HepG2 (cell line): Measurements from ENCODE around the gene PLCL1. TPM values are rescaled to one million over a fixed set of nuclear protein-coding genes. Genes with fewer than 3 reads are reported as not detected.

Source experiments
- ATAC-seq: fragments of 200-7000 bp; cut with Tn5 transposase; 3 replicates; pipeline ENCODE4 v1.9.1; 2020; ENCODE audit warnings: mild to moderate bottlenecking, moderate library complexity
- BruUV-seq: library from RNA; stranded (reverse); fragments of 400-500 nt; replicated peaks from 2 replicates; lab custom pipeline; 2021; lab: Mats Ljungman, UMichigan
- CTCF ChIA-PET: fragments of 300-600 bp; formaldehyde crosslinking; extraction: SDS; loops from one replicate; lab custom pipeline; 2021; ENCODE audit warnings: low total read pairs, inconsistent platforms, low intra/inter-chr PET ratio; lab: Yijun Ruan, JAX
- POLR2A ChIA-PET: fragments of 350-600 bp; sonication (Branson Sonifier 250); formaldehyde crosslinking; loops from one replicate; lab custom pipeline; 2020; ENCODE audit warnings: antibody characterized with exemption, inconsistent platforms; lab: Yijun Ruan, JAX
- DNase-seq: peaks from one replicate; pipeline ENCODE4 v3.0.0-alpha.2; 2015; ENCODE audit warnings: low spot score
- FAIRE-seq: peaks from 3 replicates; lab custom pipeline; 2011; peaks lifted over from hg19 to GRCh38; lab: Jason Lieb, UNC
- H2AFZ ChIP-seq: one replicate; pipeline ENCODE4 v1.6.1; 2011; ENCODE audit warnings: low read length, inconsistent platforms
- H3K27ac ChIP-seq: fragments of 300-600 bp; 3 replicates; pipeline ENCODE4 v1.8.0; 2011; ENCODE audit warnings: mixed run types, mild to moderate bottlenecking, mixed read lengths, low read length, inconsistent platforms; ENCODE audit not compliant: insufficient read depth; ENCODE audit errors: extremely low read length
- H3K27me3 ChIP-seq, 2 experiments: fragments of 200-600 bp in 1 of 2; 2 replicates in 1 of 2; 3 replicates in 1 of 2; pipeline versions ENCODE4 v1.6.0 to v1.8.0; 2011; ENCODE audit warnings: low read length in 2 of 2, mild to moderate bottlenecking in 2 of 2, moderate library complexity in 2 of 2, inconsistent platforms in 1 of 2; ENCODE audit not compliant: insufficient read depth in 2 of 2, control insufficient read depth in 1 of 2
- H3K36me3 ChIP-seq, 2 experiments: fragments of 200-600 bp in 1 of 2; replicated peaks in 1 of 2; 2 replicates in 1 of 2; 3 replicates in 1 of 2; pipeline versions ENCODE4 v1.5.1 to v1.8.0; 2011; ENCODE audit warnings: low read length in 2 of 2, inconsistent platforms in 1 of 2; ENCODE audit not compliant: insufficient read depth in 2 of 2, control insufficient read depth in 1 of 2
- H3K4me1 ChIP-seq: 2 replicates; pipeline ENCODE4 v1.5.1; 2012; ENCODE audit warnings: low read length, inconsistent platforms; ENCODE audit not compliant: insufficient read depth
- H3K4me2 ChIP-seq: 2 replicates; pipeline ENCODE4 v1.6.0; 2011; ENCODE audit warnings: low read depth, low read length, inconsistent platforms
- H3K4me3 ChIP-seq, 3 experiments: fragments of 200-600 bp in 1 of 3; sonication (generic), shearing (Covaris generic) in 1 of 3; replicated peaks in 1 of 3; 2 replicates each; pipeline ENCODE4 v1.5.1; 2011 to 2016; ENCODE audit warnings: low read length in 3 of 3, inconsistent platforms in 2 of 3, low read depth in 2 of 3, mild to moderate bottlenecking in 2 of 3, control low read depth in 1 of 3, mixed read lengths in 1 of 3; ENCODE audit not compliant: insufficient read depth in 1 of 3
- H3K79me2 ChIP-seq: one replicate; pipeline ENCODE4 v1.6.1; 2011; ENCODE audit warnings: low read length, inconsistent platforms; ENCODE audit not compliant: insufficient read depth
- H3K9ac ChIP-seq: 2 replicates; pipeline ENCODE4 v1.6.0; 2011; ENCODE audit warnings: mild to moderate bottlenecking, low read depth, low read length, inconsistent platforms; ENCODE audit not compliant: insufficient read depth
- H3K9me3 ChIP-seq: 2 replicates; pipeline ENCODE4 v1.5.1; 2012; ENCODE audit warnings: mild to moderate bottlenecking, low read length
- H4K20me1 ChIP-seq: 2 replicates; pipeline ENCODE4 v1.6.0; 2011; ENCODE audit warnings: inconsistent platforms, mild to moderate bottlenecking, low read length, moderate library complexity; ENCODE audit not compliant: insufficient read depth
- NFIC ChIP-seq: IDR thresholded peaks from 2 replicates; pipeline ENCODE4 v1.6.1; 2012; ENCODE audit warnings: mild to moderate bottlenecking, low read length, inconsistent platforms
- WGBS: methylation state at CpG from one replicate; pipeline ENCODE4 v1.1.6; 2017; ENCODE audit warnings: low lambda C conversion rate; 5-methylcytosine and 5-hydroxymethylcytosine counted together
- in situ Hi-C: cut with HindIII; loops from 2 replicates; pipeline ENCODE4 v1.10.0; 2017; ENCODE audit warnings: low pct_unique_long_range_greater_than_20kb; ENCODE audit not compliant: extremely low pct_ligation_motif_present
- intact Hi-C: fragments of 100-400 bp; cut with micrococcal nuclease; formaldehyde crosslinking; loops from one replicate; pipeline ENCODE4 v1.10.0; 2022; ENCODE audit not compliant: unreplicated experiment
- polyA plus RNA-seq, 8 experiments: library from polyadenylated mRNA; depleted of rRNA in 3 of 8; stranded (reverse) in 7 of 8; unstranded in 1 of 8; fragments of >200 nt; fragmentation: Illumina TruSeq in 4 of 8; extraction: Trizol in 4 of 8; gene quantifications; 2 replicates each; pipeline versions ENCODE4 v1.2.1 to v1.2.3, GENCODE V29; 2011 to 2016; ENCODE audit warnings: low read depth in 4 of 8, missing spikeins in 1 of 8, mixed read lengths in 1 of 8; ENCODE audit not compliant: insufficient read depth in 1 of 8
- total RNA-seq, 5 experiments: library from RNA; depleted of rRNA; stranded (reverse); fragments of >200 nt; fragmentation: Illumina TruSeq; extraction: Trizol; gene quantifications; 2 replicates each; pipeline ENCODE4 v1.2.3, GENCODE V29; 2016; ENCODE audit warnings: low read depth in 1 of 5
- TF ChIP-seq, protein P1 (sequence below): sonication (generic); formaldehyde crosslinking; IDR thresholded peaks from 2 replicates; pipeline ENCODE4 v1.5.0; 2020; ENCODE audit warnings: mild to moderate bottlenecking, missing genetic modification reagents, moderate library complexity
- TF ChIP-seq, protein P2 (sequence below): sonication (generic); formaldehyde crosslinking; IDR thresholded peaks from 2 replicates; pipeline ENCODE4 v1.4.0; 2020; ENCODE audit warnings: missing genetic modification reagents

Gene PLCL1
- total and polyA plus RNA-seq, 2 of the 13 experiments (the other 11 are each of a cell fraction or from before 2014, with no cell fraction given), result not detected

DNA sequence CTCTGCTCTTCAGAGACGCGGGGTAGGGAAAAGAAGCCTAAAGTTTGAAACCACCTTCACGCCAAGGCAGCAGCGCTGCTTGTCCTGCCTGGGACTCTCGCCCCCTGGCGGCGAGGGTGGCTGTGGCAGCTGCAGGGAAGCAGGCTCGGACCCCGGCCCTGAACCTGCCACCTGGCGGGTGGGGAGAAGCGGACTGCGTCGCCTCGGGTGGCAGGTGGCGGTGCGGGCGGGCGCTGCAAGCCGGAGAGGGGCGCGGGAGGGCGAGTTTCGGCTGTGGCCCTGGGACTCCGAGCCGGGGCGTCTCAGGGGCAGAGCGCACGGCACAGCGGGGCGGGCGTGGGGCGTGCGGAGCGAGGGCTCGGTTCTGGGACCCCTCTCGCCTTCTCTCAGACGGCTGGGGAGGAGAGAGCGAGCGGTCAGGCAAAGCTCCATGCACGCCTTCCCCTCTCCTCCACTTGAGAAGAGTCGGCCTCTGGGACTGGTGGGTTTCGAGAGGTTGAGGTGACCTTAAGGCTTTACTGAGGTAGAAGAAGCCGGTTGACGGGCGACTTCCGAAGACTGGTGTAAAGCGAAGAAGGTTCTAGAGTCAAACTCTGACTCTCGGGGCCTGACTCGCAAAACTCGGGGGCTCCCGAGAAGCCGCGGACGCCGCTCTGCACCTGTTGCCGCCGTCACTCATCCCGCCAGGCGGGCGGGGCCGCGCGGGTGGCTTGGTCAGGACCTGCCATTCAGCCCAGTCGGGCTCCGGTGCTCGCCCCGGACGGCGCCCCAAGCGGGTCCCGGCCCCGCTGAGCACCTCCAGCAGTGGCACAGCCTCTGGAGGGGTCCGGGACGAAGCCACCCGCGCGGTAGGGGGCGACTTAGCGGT lies 18.1 kb upstream of the PLCL1 start:
- Histone ChIP-seq H3K4me2 (no peak overlapping the region), H3K4me3 (no peak overlapping the region), H3K27ac (no peak overlapping the region), H3K9me3 (no peaks in the 10 kb centered on the region), H3K36me3 (no peaks in the 10 kb centered on the region), H3K4me1 (no peaks in the 10 kb centered on the region), H3K9ac (no peak overlapping the region), H3K79me2 (no peaks in the 10 kb centered on the region), H2AFZ (no peak overlapping the region), H3K27me3 (no peaks in the 10 kb centered on the region), H4K20me1 (no peaks in the 10 kb centered on the region)
- TF ChIP-seq NFIC, result no peak
- TF ChIP-seq, protein P1, sequence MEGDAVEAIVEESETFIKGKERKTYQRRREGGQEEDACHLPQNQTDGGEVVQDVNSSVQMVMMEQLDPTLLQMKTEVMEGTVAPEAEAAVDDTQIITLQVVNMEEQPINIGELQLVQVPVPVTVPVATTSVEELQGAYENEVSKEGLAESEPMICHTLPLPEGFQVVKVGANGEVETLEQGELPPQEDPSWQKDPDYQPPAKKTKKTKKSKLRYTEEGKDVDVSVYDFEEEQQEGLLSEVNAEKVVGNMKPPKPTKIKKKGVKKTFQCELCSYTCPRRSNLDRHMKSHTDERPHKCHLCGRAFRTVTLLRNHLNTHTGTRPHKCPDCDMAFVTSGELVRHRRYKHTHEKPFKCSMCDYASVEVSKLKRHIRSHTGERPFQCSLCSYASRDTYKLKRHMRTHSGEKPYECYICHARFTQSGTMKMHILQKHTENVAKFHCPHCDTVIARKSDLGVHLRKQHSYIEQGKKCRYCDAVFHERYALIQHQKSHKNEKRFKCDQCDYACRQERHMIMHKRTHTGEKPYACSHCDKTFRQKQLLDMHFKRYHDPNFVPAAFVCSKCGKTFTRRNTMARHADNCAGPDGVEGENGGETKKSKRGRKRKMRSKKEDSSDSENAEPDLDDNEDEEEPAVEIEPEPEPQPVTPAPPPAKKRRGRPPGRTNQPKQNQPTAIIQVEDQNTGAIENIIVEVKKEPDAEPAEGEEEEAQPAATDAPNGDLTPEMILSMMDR (CRISPR knock-in tag), result peak; percentile 60
- TF ChIP-seq, protein P2, sequence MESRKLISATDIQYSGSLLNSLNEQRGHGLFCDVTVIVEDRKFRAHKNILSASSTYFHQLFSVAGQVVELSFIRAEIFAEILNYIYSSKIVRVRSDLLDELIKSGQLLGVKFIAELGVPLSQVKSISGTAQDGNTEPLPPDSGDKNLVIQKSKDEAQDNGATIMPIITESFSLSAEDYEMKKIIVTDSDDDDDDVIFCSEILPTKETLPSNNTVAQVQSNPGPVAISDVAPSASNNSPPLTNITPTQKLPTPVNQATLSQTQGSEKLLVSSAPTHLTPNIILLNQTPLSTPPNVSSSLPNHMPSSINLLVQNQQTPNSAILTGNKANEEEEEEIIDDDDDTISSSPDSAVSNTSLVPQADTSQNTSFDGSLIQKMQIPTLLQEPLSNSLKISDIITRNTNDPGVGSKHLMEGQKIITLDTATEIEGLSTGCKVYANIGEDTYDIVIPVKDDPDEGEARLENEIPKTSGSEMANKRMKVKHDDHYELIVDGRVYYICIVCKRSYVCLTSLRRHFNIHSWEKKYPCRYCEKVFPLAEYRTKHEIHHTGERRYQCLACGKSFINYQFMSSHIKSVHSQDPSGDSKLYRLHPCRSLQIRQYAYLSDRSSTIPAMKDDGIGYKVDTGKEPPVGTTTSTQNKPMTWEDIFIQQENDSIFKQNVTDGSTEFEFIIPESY (CRISPR knock-in tag), result peak; percentile 86
- intact Hi-C loops (no loop called here), in situ Hi-C loops (no loop called here)
- no TSS peak for BruUV-seq
- ChIA-PET CTCF (no interaction called here), POLR2A (no interaction called here)
- WGBS, result 86% methylated on average over 67 of the region's 79 CpGs
- no peak for DNase-seq
- peak; percentile 79 for ATAC-seq
- no peak for FAIRE-seq
